GM12878 (cell line): ENCODE results near the gene OSBPL2. TPM values are rescaled to one million over a fixed set of nuclear protein-coding genes. Genes with fewer than 3 reads are reported as not detected.

Experiments
- ATAC-seq: fragments of 200-7000 bp; cut with Tn5 transposase; 3 replicates; pipeline ENCODE4 v1.9.1; 2020; ENCODE audit warnings: mild to moderate bottlenecking, moderate library complexity
- BruUV-seq: library from RNA; stranded (reverse); fragments of 400-500 nt; replicated peaks from 2 replicates; lab custom pipeline; 2021; lab: Mats Ljungman, UMichigan
- CTCF ChIA-PET: fragments of 300-600 bp; sonication (Branson Sonifier 250); formaldehyde crosslinking; extraction: SDS; loops from one replicate; lab custom pipeline; 2021; ENCODE audit warnings: inconsistent platforms; lab: Yijun Ruan, JAX
- POLR2A ChIA-PET: fragments of 350-600 bp; formaldehyde crosslinking; extraction: SDS; loops from one replicate; lab custom pipeline; 2021; ENCODE audit warnings: inconsistent platforms; lab: Charles Lee
- RAD21 ChIA-PET: fragments of 300-600 bp; sonication (Branson Sonifier 250); formaldehyde crosslinking; loops from one replicate; lab custom pipeline; 2023; ENCODE audit warnings: antibody characterized with exemption; ENCODE audit not compliant: unreplicated experiment; lab: Charles Lee
- SMC1A ChIA-PET: fragments of 300-600 bp; sonication (Branson Sonifier 250); formaldehyde crosslinking; loops from one replicate; lab custom pipeline; 2023; ENCODE audit not compliant: unreplicated experiment, uncharacterized antibody; lab: Charles Lee
- DNase-seq: peaks from one replicate; pipeline ENCODE4 v3.0.0-alpha.2; 2011; ENCODE audit warnings: low read depth, low spot score
- FAIRE-seq: peaks from 3 replicates; lab custom pipeline; 2011; peaks lifted over from hg19 to GRCh38; lab: Jason Lieb, UNC
- H2AFZ ChIP-seq: 2 replicates; pipeline ENCODE4 v1.6.0; 2011; ENCODE audit warnings: low read depth, low read length, control low read depth; ENCODE audit not compliant: control insufficient read depth
- H3K27ac ChIP-seq: 2 replicates; pipeline ENCODE4 v1.5.1; 2011; ENCODE audit warnings: control low read depth; ENCODE audit not compliant: control insufficient read depth, insufficient read depth
- H3K27me3 ChIP-seq, 2 experiments: replicated peaks in 1 of 2; 2 replicates each; pipeline versions ENCODE4 v1.6.0 to v1.6.1; 2011; ENCODE audit warnings: low read length in 1 of 2; ENCODE audit not compliant: control insufficient read depth in 2 of 2, insufficient read depth in 2 of 2
- H3K36me3 ChIP-seq, 2 experiments: 2 replicates each; pipeline ENCODE4 v1.5.1; 2011; ENCODE audit warnings: low read length in 1 of 2; ENCODE audit not compliant: control insufficient read depth in 2 of 2, insufficient read depth in 2 of 2
- H3K4me1 ChIP-seq: 2 replicates; pipeline ENCODE4 v1.6.1; 2011; ENCODE audit warnings: mild to moderate bottlenecking, low read length, moderate library complexity, mixed read lengths; ENCODE audit not compliant: control insufficient read depth, insufficient read depth
- H3K4me2 ChIP-seq: 2 replicates; pipeline ENCODE4 v1.6.0; 2011; ENCODE audit warnings: control low read depth; ENCODE audit not compliant: control insufficient read depth, insufficient read depth
- H3K4me3 ChIP-seq: fragments of 200-600 bp; sonication (generic); 2 replicates; pipeline ENCODE4 v1.5.1; 2016
- H3K79me2 ChIP-seq: 2 replicates; pipeline ENCODE4 v1.6.0; 2011; ENCODE audit warnings: low read length; ENCODE audit not compliant: control insufficient read depth, insufficient read depth
- H3K9ac ChIP-seq: 2 replicates; pipeline ENCODE4 v1.8.0; 2011; ENCODE audit warnings: low read length, control low read depth, mixed read lengths; ENCODE audit not compliant: control insufficient read depth, insufficient read depth
- H3K9me3 ChIP-seq: replicated peaks from 3 replicates; pipeline ENCODE4 v1.5.1; 2011; ENCODE audit warnings: mild to moderate bottlenecking, low read length; ENCODE audit not compliant: control insufficient read depth, insufficient read depth
- H4K20me1 ChIP-seq: 2 replicates; pipeline ENCODE4 v1.6.0; 2011; ENCODE audit not compliant: control insufficient read depth, insufficient read depth
- BCL11A ChIP-seq: IDR thresholded peaks from 2 replicates; pipeline ENCODE4 v1.6.1; 2011; ENCODE audit warnings: low read depth, low read length
- E4F1 ChIP-seq: fragments of 450-650 bp; IDR thresholded peaks from 2 replicates; pipeline ENCODE4 v1.6.1; 2018; ENCODE audit warnings: borderline replicate concordance, mild to moderate bottlenecking; ENCODE audit not compliant: partially characterized antibody
- IRF5 ChIP-seq: fragments of 450-650 bp; IDR thresholded peaks from 2 replicates; pipeline ENCODE4 v1.6.1; 2017; ENCODE audit warnings: borderline replicate concordance
- MYB ChIP-seq: fragments of 150-350 bp; IDR thresholded peaks from 2 replicates; pipeline ENCODE4 v1.6.1; 2014; ENCODE audit warnings: mild to moderate bottlenecking, low read depth, low read length, borderline replicate concordance
- NFYB ChIP-seq: IDR thresholded peaks from 2 replicates; pipeline ENCODE4 v1.6.1; 2011; ENCODE audit warnings: low read depth, mild to moderate bottlenecking, low read length, improper control_type of control experiment, moderate library complexity; ENCODE audit not compliant: insufficient read depth
- SMC3 ChIP-seq: IDR thresholded peaks from 2 replicates; pipeline ENCODE4 v1.6.1; 2011; ENCODE audit warnings: low read length, improper control_type of control experiment, borderline replicate concordance
- YY1 ChIP-seq: IDR thresholded peaks from 2 replicates; pipeline ENCODE4 v1.6.1; 2011; ENCODE audit warnings: low read depth, mild to moderate bottlenecking, low read length
- WGBS: methylation state at CpG from one replicate; pipeline ENCODE4 v1.1.6; 2016; ENCODE audit warnings: low lambda C conversion rate; ENCODE audit not compliant: insufficient replicate concordance, insufficient coverage; ENCODE audit errors: missing lambda C conversion rate; 5-methylcytosine and 5-hydroxymethylcytosine counted together
- in situ Hi-C: fragments of 300-500 bp; cut with MboI; formaldehyde crosslinking; loops from 9 replicates; pipeline ENCODE4 v1.14.3; 2018; ENCODE audit warnings: mixed read lengths
- intact Hi-C: fragments of 100-400 bp; cut with micrococcal nuclease; formaldehyde crosslinking; loops from one replicate; pipeline ENCODE4 v1.14.2; 2022; ENCODE audit not compliant: unreplicated experiment
- polyA plus RNA-seq, 11 experiments: library from polyadenylated mRNA; depleted of rRNA in 4 of 11; unstranded in 6 of 11; stranded (reverse) in 5 of 11; fragments of >200 nt; fragmentation: Nextera tagmentation in 4 of 11; fragmentation: Illumina TruSeq in 1 of 11; extraction: Ambion mirVana in 4 of 11; extraction: Trizol in 1 of 11; gene quantifications; 1 replicate in 1 of 11; 2 replicates in 10 of 11; pipeline versions ENCODE4 v1.2.1 to v1.2.3, GENCODE V29; 2011 to 2016; ENCODE audit warnings: inconsistent platforms in 2 of 11, missing spikeins in 2 of 11, low read depth in 1 of 11
- total RNA-seq, 4 experiments: library from RNA; depleted of rRNA in 3 of 4; stranded (reverse); fragments of >200 nt in 3 of 4; fragmentation: Illumina TruSeq in 1 of 4; extraction: Trizol in 1 of 4; gene quantifications; 2 replicates each; pipeline versions ENCODE4 v1.2.1 to v1.2.3, GENCODE V29; 2013 to 2021

OSBPL2 gene
- total and polyA plus RNA-seq, 10 of the 15 experiments (the other 5 are each of a cell fraction or from before 2014, with no cell fraction given) = 2.8 to 22.3 (median 14.7) TPM

- ChIA-PET RAD21 (no interaction called here), POLR2A (no interaction called here), CTCF (no interaction called here), SMC1A (no interaction called here)
- Histone ChIP-seq H3K9me3 (no peaks in the 10 kb centered on the region; the same call in 2 of the 3 replicates), H3K4me1 (no peaks in the 10 kb centered on the region), H3K36me3 (no peaks in the 10 kb centered on the region), H3K27me3 (no peaks in the 10 kb centered on the region; a peak in 2 of 4 replicates), H4K20me1 (no peaks in the 10 kb centered on the region), H3K4me2 (no peak overlapping the region), H3K9ac (no peak overlapping the region), H2AFZ (no peak overlapping the region), H3K4me3 (no peak overlapping the region), H3K79me2 (no peaks in the 10 kb centered on the region), H3K27ac (no peak overlapping the region)
- ATAC-seq (no peak), FAIRE-seq (no peak), DNase-seq (no peak)
- TF ChIP-seq MYB = no peak
- no peak for TF ChIP-seq SMC3
- TF ChIP-seq YY1 = no peak
- no peak for TF ChIP-seq E4F1
- TF ChIP-seq NFYB = no peak
- intact Hi-C loops = no loop called here
- 17% methylated on average over 4 of the region's 4 CpGs for WGBS
- in situ Hi-C loops = no loop called here
- BruUV-seq = no TSS peak
Measured at GRCh38 chr20:62229667-62230066, 8.7 kb upstream of the OSBPL2 start.

- H3K4me3 ChIP-seq = no peak overlapping the region
- CTCF ChIA-PET = no interaction called here
Measured at GRCh38 chr20:62230276-62230675, 8.0 kb upstream of the OSBPL2 start.

More at GRCh38 chr20:62230276-62230675, 8.0 kb upstream of the OSBPL2 start:
- Histone ChIP-seq H3K9me3 (no peaks in the 10 kb centered on the region; the same call in 2 of the 3 replicates), H3K4me1 (no peaks in the 10 kb centered on the region)
- ATAC-seq = no peak
- TF ChIP-seq BCL11A (no peak), IRF5 (0 out of 2 replicates have a peak, but pooled peaks have one; percentile 29)
- TF ChIP-seq, all 136 proteins: peak for 1
- FAIRE-seq (no peak), DNase-seq (no peak)
- Histone ChIP-seq H3K27ac (no peak overlapping the region), H3K4me2 (no peak overlapping the region), H4K20me1 (no peaks in the 10 kb centered on the region), H3K9ac (no peak overlapping the region), H2AFZ (no peak overlapping the region), H3K36me3 (no peaks in the 10 kb centered on the region), H3K79me2 (no peaks in the 10 kb centered on the region), H3K27me3 (no peaks in the 10 kb centered on the region; a peak in 2 of 4 replicates)
- in situ Hi-C loops = no loop called here
- intact Hi-C loops = no loop called here
- no TSS peak for BruUV-seq
- ChIA-PET SMC1A (no interaction called here), POLR2A (no interaction called here), RAD21 (no interaction called here)
- 74% methylated on average over 2 of the region's 2 CpGs for WGBS
